GM23338 (cell line): ENCODE data around the gene CD3G. TPM values are rescaled to one million over a fixed set of nuclear protein-coding genes. Genes with fewer than 3 reads are reported as not detected.

Experiments
- ATAC-seq: fragments of 200-7000 bp; cut with Tn5 transposase; 3 replicates; pipeline ENCODE4 v1.9.1; 2020
- DNase-seq: peaks from one replicate; pipeline ENCODE4 v3.0.0-alpha.2; 2015; ENCODE audit warnings: low spot score
- H2AFZ ChIP-seq: fragments of 200-600 bp; sonication (generic); 2 replicates; pipeline ENCODE4 v1.8.0; 2016; ENCODE audit warnings: antibody characterized with exemption, mild to moderate bottlenecking, moderate library complexity
- H3F3A ChIP-seq: fragments of 200-600 bp; sonication (generic); replicated peaks from 2 replicates; pipeline ENCODE4 v1.8.0; 2017; ENCODE audit warnings: antibody characterized with exemption, mixed run types, low read depth
- H3K27ac ChIP-seq: fragments of 200-600 bp; sonication (generic); 2 replicates; pipeline ENCODE4 v1.6.1; 2016; ENCODE audit warnings: low read depth
- H3K27me3 ChIP-seq: fragments of 200-600 bp; sonication (generic); 2 replicates; pipeline ENCODE4 v1.8.0; 2016; ENCODE audit warnings: mild to moderate bottlenecking, mixed run types, moderate library complexity; ENCODE audit not compliant: insufficient read depth
- H3K36me3 ChIP-seq: fragments of 200-600 bp; sonication (generic); 2 replicates; pipeline ENCODE4 v1.8.0; 2016; ENCODE audit warnings: mild to moderate bottlenecking; ENCODE audit not compliant: insufficient read depth
- H3K4me1 ChIP-seq: fragments of 200-600 bp; sonication (generic); 2 replicates; pipeline ENCODE4 v1.8.0; 2016; ENCODE audit warnings: mild to moderate bottlenecking, moderate library complexity; ENCODE audit not compliant: insufficient read depth
- H3K4me2 ChIP-seq: fragments of 200-600 bp; sonication (generic); 2 replicates; pipeline ENCODE4 v1.7.1; 2017; ENCODE audit warnings: mixed run types
- H3K4me3 ChIP-seq: fragments of 200-600 bp; sonication (generic); 2 replicates; pipeline ENCODE4 v1.6.1; 2016; ENCODE audit warnings: mixed run types
- H3K79me2 ChIP-seq: fragments of 200-600 bp; sonication (generic); replicated peaks from 2 replicates; pipeline ENCODE4 v1.8.0; 2017; ENCODE audit warnings: mild to moderate bottlenecking; ENCODE audit not compliant: insufficient read depth
- H3K9me2 ChIP-seq: fragments of 200-600 bp; sonication (generic); 2 replicates; pipeline ENCODE4 v1.8.0; 2017; ENCODE audit not compliant: insufficient read depth
- H4K20me1 ChIP-seq: fragments of 200-600 bp; sonication (generic); replicated peaks from 2 replicates; pipeline ENCODE4 v1.8.0; 2017; ENCODE audit warnings: mild to moderate bottlenecking; ENCODE audit not compliant: insufficient read depth
- H3K27ac Mint-ChIP-seq: 2 replicates; pipeline ENCODE4 v1.8.0; 2020; ENCODE audit warnings: inconsistent platforms, mild to moderate bottlenecking, moderate library complexity, mixed read lengths
- H3K27me3 Mint-ChIP-seq: 3 replicates; pipeline ENCODE4 v1.8.0; 2022; ENCODE audit warnings: low read depth, mild to moderate bottlenecking, moderate library complexity, mixed read lengths, inconsistent platforms; ENCODE audit not compliant: insufficient read depth, poor library complexity
- H3K36me3 Mint-ChIP-seq: 3 replicates; pipeline ENCODE4 v1.8.0; 2021; ENCODE audit warnings: low read depth, mild to moderate bottlenecking, inconsistent platforms, moderate library complexity, mixed read lengths
- H3K4me1 Mint-ChIP-seq: 3 replicates; pipeline ENCODE4 v1.8.0; 2020; ENCODE audit warnings: mild to moderate bottlenecking, inconsistent platforms, mixed read lengths
- H3K4me3 Mint-ChIP-seq: 3 replicates; pipeline ENCODE4 v1.8.0; 2021; ENCODE audit warnings: moderate library complexity, mild to moderate bottlenecking, inconsistent platforms, mixed read lengths
- H3K9me3 Mint-ChIP-seq: 3 replicates; pipeline ENCODE4 v1.8.0; 2020; ENCODE audit warnings: moderate library complexity, mild to moderate bottlenecking, inconsistent platforms, mixed read lengths
- EZH2phosphoT487 ChIP-seq: fragments of 200-600 bp; sonication (generic); IDR thresholded peaks from one replicate; pipeline ENCODE4 v1.8.1; 2018; ENCODE audit warnings: antibody characterized with exemption; ENCODE audit not compliant: unreplicated experiment
- JUNB ChIP-seq: IDR thresholded peaks from one replicate; pipeline ENCODE4 v1.6.1; 2016; ENCODE audit warnings: antibody characterized with exemption; ENCODE audit not compliant: unreplicated experiment
- NANOG ChIP-seq: IDR thresholded peaks from 2 replicates; pipeline ENCODE4 v1.6.1; 2016; ENCODE audit warnings: antibody characterized with exemption, borderline replicate concordance
- POLR2AphosphoS5 ChIP-seq: IDR thresholded peaks from 2 replicates; pipeline ENCODE4 v1.6.1; 2016; ENCODE audit warnings: antibody characterized with exemption, low read depth
- STAT1 ChIP-seq: IDR thresholded peaks from one replicate; pipeline ENCODE4 v1.6.1; 2016; ENCODE audit warnings: antibody characterized with exemption; ENCODE audit not compliant: unreplicated experiment
- ZNF114 ChIP-seq: fragments of 250-450 bp; sonication (Bioruptor Pico); IDR thresholded peaks from 2 replicates; pipeline ENCODE4 v1.5.0; 2020; ENCODE audit warnings: mild to moderate bottlenecking, moderate library complexity
- ZNF331 ChIP-seq: fragments of 250-450 bp; sonication (Bioruptor Pico); IDR thresholded peaks from 2 replicates; pipeline ENCODE4 v1.5.0; 2020; ENCODE audit warnings: low read depth, mild to moderate bottlenecking, moderate library complexity
- polyA plus RNA-seq: library from polyadenylated mRNA; unstranded; fragments of >200 nt; fragmentation: Nextera tagmentation; extraction: Ambion mirVana; gene quantifications from 2 replicates; pipeline ENCODE4 v1.2.1, GENCODE V29; 2016
- total RNA-seq: library from RNA; depleted of rRNA; stranded (reverse); fragments of >200 nt; shearing (Covaris generic); gene quantifications from 2 replicates; pipeline ENCODE4 v1.2.3, GENCODE V29; 2014
- TF ChIP-seq, protein P1 (sequence below): fragments of 250-450 bp; sonication (Bioruptor Pico); IDR thresholded peaks from 2 replicates; pipeline ENCODE4 v1.5.0; 2020; ENCODE audit warnings: mild to moderate bottlenecking, moderate library complexity
- TF ChIP-seq, protein P2 (sequence below): IDR thresholded peaks from 2 replicates; pipeline ENCODE4 v1.6.1; 2016; ENCODE audit warnings: antibody characterized with exemption

Gene CD3G
- total and polyA plus RNA-seq, 2 experiments from 2014 or later, result not detected

DNA sequence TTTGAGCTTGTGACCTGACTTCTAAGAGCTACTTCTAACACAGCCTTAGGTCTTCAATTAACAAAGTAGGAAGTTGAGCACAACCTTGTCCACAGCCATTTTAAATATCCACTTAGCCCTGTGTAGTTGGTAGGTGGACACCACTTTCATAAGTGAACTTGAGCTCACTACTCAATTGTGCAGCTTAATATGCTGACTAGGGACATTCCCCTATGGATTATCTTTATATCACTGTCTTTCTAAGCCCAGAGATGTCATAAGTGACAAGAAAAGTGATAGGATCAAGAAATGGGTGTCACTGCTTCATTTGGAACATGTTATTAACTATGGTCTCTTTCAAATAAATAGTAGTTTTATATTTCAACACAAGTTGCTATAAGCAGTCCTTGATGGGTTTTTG is 53.3 kb downstream of the CD3G start:
- Histone ChIP-seq H3K4me2 (no peak overlapping the region), H2AFZ (no peak overlapping the region), H3K79me2 (peaks cover 10% of the 10 kb centered on the region), H3K4me1 (no peaks in the 10 kb centered on the region), H3K9me2 (no peaks in the 10 kb centered on the region), H3K27me3 (no peaks in the 10 kb centered on the region), H4K20me1 (peaks cover 2% of the 10 kb centered on the region; the same call in 1 of the 2 replicates), H3K27ac (no peak overlapping the region), H3K36me3 (peaks cover 25% of the 10 kb centered on the region), H3K4me3 (no peak overlapping the region), H3F3A (no peaks in the 10 kb centered on the region)
- TF ChIP-seq POLR2AphosphoS5, result no peak
- no peak for TF ChIP-seq ZNF114
- no peak for TF ChIP-seq ZNF331 (CRISPR knock-in tag)
- Mint-ChIP-seq H3K27ac (no peak overlapping the region), H3K4me1 (peaks cover 8% of the 10 kb centered on the region; the same call in 1 of the 3 replicates), H3K4me3 (no peak overlapping the region), H3K9me3 (no peaks in the 10 kb centered on the region), H3K36me3 (peaks cover 23% of the 10 kb centered on the region), H3K27me3 (peaks cover 5% of the 10 kb centered on the region)
- no peak for DNase-seq
- no peak for ATAC-seq

DNA sequence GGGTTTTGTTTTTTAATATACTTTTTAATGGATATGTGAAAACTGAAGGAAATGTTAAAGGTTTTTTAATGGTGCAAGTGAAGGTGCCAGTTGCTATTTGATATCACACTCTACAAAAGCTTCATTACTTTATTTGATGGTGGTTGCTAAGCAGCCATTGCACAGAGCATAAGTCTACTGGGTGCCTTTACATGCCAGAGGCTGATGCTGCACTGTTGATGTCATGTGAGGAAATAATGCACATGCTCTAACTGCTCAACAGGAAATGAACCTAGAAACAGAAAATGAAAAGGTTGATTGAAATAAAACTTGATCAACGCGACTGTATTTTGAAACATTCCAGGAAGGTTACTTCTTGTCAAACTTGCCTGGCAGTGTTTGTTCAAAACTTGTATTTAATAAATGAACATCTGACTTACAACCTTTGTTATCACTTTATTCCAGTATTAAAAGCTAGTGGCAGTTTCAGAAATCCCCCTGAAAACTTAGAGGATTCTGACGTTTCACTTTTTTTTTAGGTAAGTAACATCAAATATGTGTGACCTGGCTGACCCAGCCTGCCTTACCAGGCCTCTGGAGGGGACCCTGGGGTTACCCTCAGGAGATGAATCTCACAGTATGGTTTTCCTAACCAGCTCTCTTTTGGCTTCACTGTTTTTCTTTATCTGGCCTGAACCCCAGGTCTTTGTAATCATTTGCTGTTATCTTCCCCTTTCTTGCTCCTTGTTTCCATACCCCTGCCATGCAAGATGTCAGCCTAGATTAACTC is 54.8 kb downstream of the CD3G start:
- Mint-ChIP-seq H3K4me1 (peaks cover 13% of the 10 kb centered on the region; the same call in 2 of the 3 replicates), H3K27me3 (peaks cover 5% of the 10 kb centered on the region), H3K9me3 (no peaks in the 10 kb centered on the region), H3K4me3 (no peak overlapping the region), H3K27ac (no peak overlapping the region; the same call in 1 of the 2 replicates), H3K36me3 (peaks cover 11% of the 10 kb centered on the region; the same call in 2 of the 3 replicates)
- Histone ChIP-seq H3K4me2 (no peak overlapping the region), H3K36me3 (peaks cover 13% of the 10 kb centered on the region), H3K4me1 (no peaks in the 10 kb centered on the region; the same call in 1 of the 2 replicates), H3K4me3 (no peak overlapping the region), H3K27me3 (no peaks in the 10 kb centered on the region), H3K27ac (no peak overlapping the region), H2AFZ (no peak overlapping the region), H3F3A (no peaks in the 10 kb centered on the region), H3K9me2 (no peaks in the 10 kb centered on the region), H4K20me1 (peaks cover 10% of the 10 kb centered on the region; the same call in 1 of the 2 replicates), H3K79me2 (peaks cover 25% of the 10 kb centered on the region)
- DNase-seq, result no peak
- TF ChIP-seq STAT1 (no peak), JUNB (no peak), ZNF331 (CRISPR knock-in tag) (no peak), EZH2phosphoT487 (no peak), POLR2AphosphoS5 (no peak), NANOG (no peak)
- TF ChIP-seq, protein P1, sequence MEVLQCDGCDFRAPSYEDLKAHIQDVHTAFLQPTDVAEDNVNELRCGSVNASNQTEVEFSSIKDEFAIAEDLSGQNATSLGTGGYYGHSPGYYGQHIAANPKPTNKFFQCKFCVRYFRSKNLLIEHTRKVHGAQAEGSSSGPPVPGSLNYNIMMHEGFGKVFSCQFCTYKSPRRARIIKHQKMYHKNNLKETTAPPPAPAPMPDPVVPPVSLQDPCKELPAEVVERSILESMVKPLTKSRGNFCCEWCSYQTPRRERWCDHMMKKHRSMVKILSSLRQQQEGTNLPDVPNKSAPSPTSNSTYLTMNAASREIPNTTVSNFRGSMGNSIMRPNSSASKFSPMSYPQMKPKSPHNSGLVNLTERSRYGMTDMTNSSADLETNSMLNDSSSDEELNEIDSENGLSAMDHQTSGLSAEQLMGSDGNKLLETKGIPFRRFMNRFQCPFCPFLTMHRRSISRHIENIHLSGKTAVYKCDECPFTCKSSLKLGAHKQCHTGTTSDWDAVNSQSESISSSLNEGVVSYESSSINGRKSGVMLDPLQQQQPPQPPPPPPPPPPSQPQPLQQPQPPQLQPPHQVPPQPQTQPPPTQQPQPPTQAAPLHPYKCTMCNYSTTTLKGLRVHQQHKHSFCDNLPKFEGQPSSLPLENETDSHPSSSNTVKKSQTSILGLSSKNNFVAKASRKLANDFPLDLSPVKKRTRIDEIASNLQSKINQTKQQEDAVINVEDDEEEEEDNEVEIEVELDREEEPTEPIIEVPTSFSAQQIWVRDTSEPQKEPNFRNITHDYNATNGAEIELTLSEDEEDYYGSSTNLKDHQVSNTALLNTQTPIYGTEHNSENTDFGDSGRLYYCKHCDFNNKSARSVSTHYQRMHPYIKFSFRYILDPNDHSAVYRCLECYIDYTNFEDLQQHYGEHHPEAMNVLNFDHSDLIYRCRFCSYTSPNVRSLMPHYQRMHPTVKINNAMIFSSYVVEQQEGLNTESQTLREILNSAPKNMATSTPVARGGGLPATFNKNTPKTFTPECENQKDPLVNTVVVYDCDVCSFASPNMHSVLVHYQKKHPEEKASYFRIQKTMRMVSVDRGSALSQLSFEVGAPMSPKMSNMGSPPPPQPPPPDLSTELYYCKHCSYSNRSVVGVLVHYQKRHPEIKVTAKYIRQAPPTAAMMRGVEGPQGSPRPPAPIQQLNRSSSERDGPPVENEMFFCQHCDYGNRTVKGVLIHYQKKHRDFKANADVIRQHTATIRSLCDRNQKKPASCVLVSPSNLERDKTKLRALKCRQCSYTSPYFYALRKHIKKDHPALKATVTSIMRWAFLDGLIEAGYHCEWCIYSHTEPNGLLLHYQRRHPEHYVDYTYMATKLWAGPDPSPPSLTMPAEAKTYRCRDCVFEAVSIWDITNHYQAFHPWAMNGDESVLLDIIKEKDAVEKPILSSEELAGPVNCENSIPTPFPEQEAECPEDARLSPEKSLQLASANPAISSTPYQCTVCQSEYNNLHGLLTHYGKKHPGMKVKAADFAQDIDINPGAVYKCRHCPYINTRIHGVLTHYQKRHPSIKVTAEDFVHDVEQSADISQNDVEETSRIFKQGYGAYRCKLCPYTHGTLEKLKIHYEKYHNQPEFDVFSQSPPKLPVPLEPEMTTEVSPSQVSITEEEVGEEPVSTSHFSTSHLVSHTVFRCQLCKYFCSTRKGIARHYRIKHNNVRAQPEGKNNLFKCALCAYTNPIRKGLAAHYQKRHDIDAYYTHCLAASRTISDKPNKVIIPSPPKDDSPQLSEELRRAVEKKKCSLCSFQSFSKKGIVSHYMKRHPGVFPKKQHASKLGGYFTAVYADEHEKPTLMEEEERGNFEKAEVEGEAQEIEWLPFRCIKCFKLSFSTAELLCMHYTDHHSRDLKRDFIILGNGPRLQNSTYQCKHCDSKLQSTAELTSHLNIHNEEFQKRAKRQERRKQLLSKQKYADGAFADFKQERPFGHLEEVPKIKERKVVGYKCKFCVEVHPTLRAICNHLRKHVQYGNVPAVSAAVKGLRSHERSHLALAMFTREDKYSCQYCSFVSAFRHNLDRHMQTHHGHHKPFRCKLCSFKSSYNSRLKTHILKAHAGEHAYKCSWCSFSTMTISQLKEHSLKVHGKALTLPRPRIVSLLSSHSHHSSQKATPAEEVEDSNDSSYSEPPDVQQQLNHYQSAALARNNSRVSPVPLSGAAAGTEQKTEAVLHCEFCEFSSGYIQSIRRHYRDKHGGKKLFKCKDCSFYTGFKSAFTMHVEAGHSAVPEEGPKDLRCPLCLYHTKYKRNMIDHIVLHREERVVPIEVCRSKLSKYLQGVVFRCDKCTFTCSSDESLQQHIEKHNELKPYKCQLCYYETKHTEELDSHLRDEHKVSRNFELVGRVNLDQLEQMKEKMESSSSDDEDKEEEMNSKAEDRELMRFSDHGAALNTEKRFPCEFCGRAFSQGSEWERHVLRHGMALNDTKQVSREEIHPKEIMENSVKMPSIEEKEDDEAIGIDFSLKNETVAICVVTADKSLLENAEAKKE, result no peak
- TF ChIP-seq, protein P2, sequence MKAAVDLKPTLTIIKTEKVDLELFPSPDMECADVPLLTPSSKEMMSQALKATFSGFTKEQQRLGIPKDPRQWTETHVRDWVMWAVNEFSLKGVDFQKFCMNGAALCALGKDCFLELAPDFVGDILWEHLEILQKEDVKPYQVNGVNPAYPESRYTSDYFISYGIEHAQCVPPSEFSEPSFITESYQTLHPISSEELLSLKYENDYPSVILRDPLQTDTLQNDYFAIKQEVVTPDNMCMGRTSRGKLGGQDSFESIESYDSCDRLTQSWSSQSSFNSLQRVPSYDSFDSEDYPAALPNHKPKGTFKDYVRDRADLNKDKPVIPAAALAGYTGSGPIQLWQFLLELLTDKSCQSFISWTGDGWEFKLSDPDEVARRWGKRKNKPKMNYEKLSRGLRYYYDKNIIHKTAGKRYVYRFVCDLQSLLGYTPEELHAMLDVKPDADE, result no peak
- ATAC-seq, result no peak
